B cell (primary cell): ENCODE data around the gene TCF12. TPM values are rescaled to one million over a fixed set of nuclear protein-coding genes. Genes with fewer than 3 reads are reported as not detected.
"Not testable (repeated sequence)": the region's sequence is repeated elsewhere in the genome, so short reads cannot be mapped to it uniquely, and the experiment has no call there.

Experiments
- ATAC-seq: fragments of 200-7000 bp; cut with Tn5 transposase; one replicate; pipeline ENCODE4 v1.10.0; 2021; ENCODE audit warnings: low read depth, mild to moderate bottlenecking, moderate number of reproducible peaks, moderate library complexity
- CTCF ChIA-PET: fragments of 350-600 bp; sonication (Branson Sonifier 250); formaldehyde crosslinking; loops from one replicate; lab custom pipeline; 2021; ENCODE audit warnings: antibody characterized with exemption, inconsistent platforms; lab: Charles Lee
- POLR2A ChIA-PET: fragments of 350-600 bp; sonication (Branson Sonifier 250); formaldehyde crosslinking; loops from one replicate; lab custom pipeline; 2021; ENCODE audit warnings: antibody characterized with exemption; lab: Charles Lee
- DNase-seq: peaks from one replicate; pipeline ENCODE4 v3.0.0; 2013
- H2AFZ ChIP-seq: 2 replicates; pipeline ENCODE4 v1.6.1; 2012; ENCODE audit warnings: mild to moderate bottlenecking, low read depth, low read length; ENCODE audit not compliant: insufficient read depth, poor library complexity, severe bottlenecking
- H3K27ac ChIP-seq, 2 donors: 1 replicate in 1 of 2; 2 replicates in 1 of 2; pipeline ENCODE4 v1.5.1; 2012 to 2013; ENCODE audit warnings: low read length in 2 of 2, mild to moderate bottlenecking in 2 of 2, moderate library complexity in 1 of 2
- H3K27me3 ChIP-seq, 4 experiments: fragments of 200-600 bp in 1 of 4; sonication (generic) in 1 of 4; replicated peaks in 1 of 4; 1 replicate in 2 of 4; 2 replicates in 2 of 4; pipeline versions ENCODE4 v1.6.1 to v1.7.0; 2013 to 2016; ENCODE audit warnings: low read length in 3 of 4, mild to moderate bottlenecking in 2 of 4, mixed read lengths in 1 of 4, moderate library complexity in 1 of 4; ENCODE audit not compliant: insufficient read depth in 4 of 4, control insufficient read depth in 3 of 4; ENCODE audit errors: control extremely low read depth in 1 of 4
- H3K36me3 ChIP-seq, 2 experiments: replicated peaks in 1 of 2; 1 replicate in 1 of 2; 2 replicates in 1 of 2; pipeline versions ENCODE4 v1.6.1 to v1.7.1; 2013; ENCODE audit warnings: low read length in 1 of 2; ENCODE audit not compliant: insufficient read depth in 2 of 2, control insufficient read depth in 1 of 2; ENCODE audit errors: control extremely low read depth in 1 of 2, extremely low read depth in 1 of 2
- H3K4me1 ChIP-seq, 2 donors: fragments of 200-600 bp in 1 of 2; sonication (generic) in 1 of 2; 1 replicate in 1 of 2; 2 replicates in 1 of 2; pipeline versions ENCODE4 v1.5.1 to v1.6.1; 2013 to 2017; ENCODE audit warnings: low read length in 2 of 2; ENCODE audit not compliant: control insufficient read depth in 2 of 2, insufficient read depth in 2 of 2
- H3K4me2 ChIP-seq: replicated peaks from 2 replicates; pipeline ENCODE3; 2012; ENCODE audit warnings: mild to moderate bottlenecking, low read depth, low read length; ENCODE audit not compliant: poor library complexity, severe bottlenecking
- H3K4me3 ChIP-seq, 5 experiments: fragments of 200-600 bp in 1 of 5; sonication (generic) in 1 of 5; 1 replicate in 3 of 5; 2 replicates in 2 of 5; pipeline versions ENCODE4 v1.5.1 to v1.7.0; 2011 to 2016; ENCODE audit warnings: low read length in 4 of 5, mild to moderate bottlenecking in 4 of 5, low read depth in 2 of 5, control low read depth in 1 of 5, moderate library complexity in 1 of 5; ENCODE audit not compliant: insufficient read depth in 1 of 5; ENCODE audit errors: control extremely low read depth in 1 of 5, extremely low read depth in 1 of 5
- H3K79me2 ChIP-seq: fragments of 200-600 bp; sonication (generic); one replicate; pipeline ENCODE4 v1.6.0; 2016; ENCODE audit warnings: low read length; ENCODE audit not compliant: control insufficient read depth, insufficient read depth
- H3K9ac ChIP-seq: fragments of 200-600 bp; sonication (generic); 2 replicates; pipeline ENCODE4 v1.6.1; 2017; ENCODE audit warnings: mild to moderate bottlenecking, low read length, moderate library complexity
- H3K9me3 ChIP-seq, 3 donors: one replicate each; pipeline versions ENCODE4 v1.6.1 to v1.7.1; 2013; ENCODE audit warnings: low read length in 2 of 3; ENCODE audit not compliant: control insufficient read depth in 2 of 3, insufficient read depth in 1 of 3; ENCODE audit errors: control extremely low read depth in 1 of 3
- H4K20me1 ChIP-seq: 2 replicates; pipeline ENCODE4 v1.6.0; 2012; ENCODE audit warnings: mild to moderate bottlenecking, low read length; ENCODE audit not compliant: insufficient read depth, control insufficient read depth, poor library complexity, severe bottlenecking
- H3K27ac Mint-ChIP-seq: one replicate; pipeline ENCODE4 v1.8.0; 2021; ENCODE audit warnings: mixed read lengths
- H3K27me3 Mint-ChIP-seq: one replicate; pipeline ENCODE4 v1.8.0; 2021; ENCODE audit warnings: mixed read lengths
- H3K4me1 Mint-ChIP-seq: one replicate; pipeline ENCODE4 v1.8.0; 2021; ENCODE audit warnings: mixed read lengths
- H3K4me3 Mint-ChIP-seq: one replicate; pipeline ENCODE4 v1.8.0; 2021; ENCODE audit warnings: mixed read lengths
- H3K9me3 Mint-ChIP-seq: one replicate; pipeline ENCODE4 v1.8.0; 2022; ENCODE audit warnings: mixed read lengths; ENCODE audit not compliant: insufficient read depth
- EZH2 ChIP-seq: IDR thresholded peaks from 2 replicates; pipeline ENCODE4 v1.6.1; 2012; ENCODE audit warnings: borderline replicate concordance, low read depth, mild to moderate bottlenecking, moderate library complexity, low read length; ENCODE audit not compliant: insufficient read depth, poor library complexity, severe bottlenecking
- WGBS: methylation state at CpG from one replicate; pipeline ENCODE4 v1.1.5; 2013; ENCODE audit warnings: missing lambda C conversion rate; ENCODE audit not compliant: insufficient coverage; 5-methylcytosine and 5-hydroxymethylcytosine counted together
- intact Hi-C: fragments of 100-400 bp; cut with micrococcal nuclease; formaldehyde crosslinking; loops from one replicate; pipeline ENCODE4 v1.10.0; 2022
- polyA plus RNA-seq: library from polyadenylated mRNA; depleted of rRNA; stranded (reverse); fragments of >200 nt; gene quantifications from 2 replicates; pipeline ENCODE4 v1.2.3, GENCODE V29; 2012
- total RNA-seq, 2 donors: library from RNA; stranded (reverse); fragments of 120-200 nt in 1 of 2; gene quantifications; 1 replicate in 1 of 2; 2 replicates in 1 of 2; pipeline versions ENCODE4 v1.2.3 to v1.2.4, GENCODE V29; 2013 to 2022
- TF ChIP-seq, protein P1 (sequence below): fragments of 200-600 bp; IDR thresholded peaks from one replicate; pipeline ENCODE4 v1.8.0; 2022; ENCODE audit warnings: antibody characterized with exemption, mild to moderate bottlenecking

The TCF12 gene
- total and polyA plus RNA-seq, 2 donors (not counting 1 experiment from before 2014, with no cell fraction given) = 27.1 to 131 TPM

DNA sequence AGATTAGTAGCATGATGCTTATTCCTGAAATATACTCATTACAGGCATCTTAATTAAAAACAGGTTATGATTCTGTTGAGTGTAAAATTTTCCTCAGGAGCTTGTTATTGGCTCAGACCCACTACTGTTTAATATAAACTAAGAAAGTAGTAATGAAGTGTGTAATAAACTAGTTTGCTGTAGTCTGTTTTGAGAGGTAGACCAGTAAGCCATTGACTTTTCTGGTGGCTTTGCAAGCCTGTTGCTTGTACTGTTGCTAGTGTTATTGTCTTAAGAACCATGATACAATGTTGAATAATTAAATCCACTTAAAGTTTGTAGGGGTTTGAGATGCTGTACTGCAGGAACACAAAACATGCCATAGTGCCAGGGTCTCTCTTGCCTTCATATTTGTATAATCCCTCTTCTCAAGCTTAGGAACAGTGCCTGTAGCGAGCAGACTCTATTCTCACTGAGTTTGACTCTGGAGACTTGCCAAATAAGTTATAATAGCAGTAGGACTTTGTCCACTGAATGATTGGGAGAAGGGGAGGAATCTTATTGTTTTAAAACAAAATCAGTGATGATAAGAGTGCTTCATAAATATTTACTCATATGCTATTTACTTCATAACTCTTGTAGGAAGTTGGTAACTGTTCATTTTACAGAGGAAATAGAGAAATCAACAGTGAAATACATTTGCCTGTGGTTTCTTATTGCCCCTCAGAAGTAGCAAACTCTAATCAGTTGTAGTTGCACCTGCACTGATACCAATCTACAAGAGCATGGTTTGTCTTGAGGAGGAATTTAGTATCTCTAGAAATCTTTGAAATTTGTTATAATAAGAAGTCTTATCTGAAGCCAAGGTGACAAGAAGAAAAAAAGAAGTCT is 13.4 kb downstream of the TCF12 start:
- DNase-seq (no peak), ATAC-seq (no peak)
- Histone ChIP-seq H3K36me3 (peaks cover 0 to 9% of the 10 kb centered on the region in 2 experiments), H3K4me3 (no peak overlapping the region), H4K20me1 (peaks cover 6% of the 10 kb centered on the region), H3K9ac (no peak overlapping the region), H3K4me1 (peaks cover 5 to 11% of the 10 kb centered on the region in 2 donors), H3K79me2 (peaks cover 71% of the 10 kb centered on the region), H3K4me2 (peak overlapping the region; percentile 6), H3K27ac (no peak overlapping the region), H2AFZ (no peak overlapping the region), H3K27me3 (no peaks in the 10 kb centered on the region), H3K9me3 (peaks cover 0 to 3% (median 0%) of the 10 kb centered on the region in 3 donors)
- Mint-ChIP-seq H3K4me1 (peaks cover 55% of the 10 kb centered on the region), H3K9me3 (peaks cover 9% of the 10 kb centered on the region), H3K27me3 (no peaks in the 10 kb centered on the region), H3K27ac (no peak overlapping the region), H3K4me3 (no peak overlapping the region)
- intact Hi-C loops = no loop called here
- ChIA-PET POLR2A (no interaction called here), CTCF (interaction anchor here (0.6 to 1.0 kb wide), 2 partner anchors 14 to 629 kb away, joined by 3 to 4 read pairs; partner anchors contain the start of gene TCF12)
- TF ChIP-seq EZH2 = no peak
- TF ChIP-seq, protein P1, sequence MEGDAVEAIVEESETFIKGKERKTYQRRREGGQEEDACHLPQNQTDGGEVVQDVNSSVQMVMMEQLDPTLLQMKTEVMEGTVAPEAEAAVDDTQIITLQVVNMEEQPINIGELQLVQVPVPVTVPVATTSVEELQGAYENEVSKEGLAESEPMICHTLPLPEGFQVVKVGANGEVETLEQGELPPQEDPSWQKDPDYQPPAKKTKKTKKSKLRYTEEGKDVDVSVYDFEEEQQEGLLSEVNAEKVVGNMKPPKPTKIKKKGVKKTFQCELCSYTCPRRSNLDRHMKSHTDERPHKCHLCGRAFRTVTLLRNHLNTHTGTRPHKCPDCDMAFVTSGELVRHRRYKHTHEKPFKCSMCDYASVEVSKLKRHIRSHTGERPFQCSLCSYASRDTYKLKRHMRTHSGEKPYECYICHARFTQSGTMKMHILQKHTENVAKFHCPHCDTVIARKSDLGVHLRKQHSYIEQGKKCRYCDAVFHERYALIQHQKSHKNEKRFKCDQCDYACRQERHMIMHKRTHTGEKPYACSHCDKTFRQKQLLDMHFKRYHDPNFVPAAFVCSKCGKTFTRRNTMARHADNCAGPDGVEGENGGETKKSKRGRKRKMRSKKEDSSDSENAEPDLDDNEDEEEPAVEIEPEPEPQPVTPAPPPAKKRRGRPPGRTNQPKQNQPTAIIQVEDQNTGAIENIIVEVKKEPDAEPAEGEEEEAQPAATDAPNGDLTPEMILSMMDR = no peak
- no CpG with 5 or more reads among the region's 1 CpG for WGBS

DNA sequence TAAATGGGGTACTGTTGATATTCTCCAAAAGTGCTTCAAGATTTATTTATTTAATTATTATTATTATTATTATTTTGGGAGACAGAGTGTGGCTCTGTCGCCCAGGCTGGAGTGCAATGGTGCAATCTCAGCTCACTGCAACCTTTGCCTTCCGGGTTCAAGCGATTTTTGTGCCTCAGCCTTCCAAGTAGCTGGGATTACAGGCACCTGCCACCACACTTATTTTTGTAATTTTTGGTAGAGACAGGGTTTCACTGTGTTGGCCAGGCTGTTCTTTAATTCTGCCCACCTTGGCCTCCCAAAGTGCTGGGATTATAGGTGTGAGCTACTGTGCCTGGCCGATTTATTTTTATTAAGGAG is 14.0 kb downstream of the TCF12 start:
- H3K27ac ChIP-seq, H3K9me3 Mint-ChIP-seq, H3K4me3 Mint-ChIP-seq, ATAC-seq, H3K9me3 ChIP-seq, H3K27me3 ChIP-seq, H3K4me3 ChIP-seq, DNase-seq, H3K27me3 Mint-ChIP-seq, H3K9ac ChIP-seq, POLR2A ChIA-PET, H2AFZ ChIP-seq, H3K36me3 ChIP-seq, H3K27ac Mint-ChIP-seq, H3K4me2 ChIP-seq, H4K20me1 ChIP-seq, intact Hi-C loops: not testable (repeated sequence)
- WGBS = no CpG with 5 or more reads among the region's 4 CpGs
- H3K4me1 Mint-ChIP-seq = peaks cover 58% of the 10 kb centered on the region
- CTCF ChIA-PET = interaction anchor here (0.5 kb wide), 1 partner anchor 829 kb away, joined by 3 read pairs; no protein-coding TSS in a partner anchor
- peaks cover 5 to 11% of the 10 kb centered on the region in 2 donors for H3K4me1 ChIP-seq
- peaks cover 73% of the 10 kb centered on the region for H3K79me2 ChIP-seq
